HG02678 (cell line): Measurements from ENCODE around the gene TMEM176A.

Source experiments
- ATAC-seq: cut with Tn5 transposase; IDR thresholded peaks from one replicate; pipeline ENCODE4 v1.9.1; 2021; ENCODE audit warnings: mild to moderate bottlenecking, moderate library complexity; ENCODE audit not compliant: unreplicated experiment

Gene TMEM176A

DNA sequence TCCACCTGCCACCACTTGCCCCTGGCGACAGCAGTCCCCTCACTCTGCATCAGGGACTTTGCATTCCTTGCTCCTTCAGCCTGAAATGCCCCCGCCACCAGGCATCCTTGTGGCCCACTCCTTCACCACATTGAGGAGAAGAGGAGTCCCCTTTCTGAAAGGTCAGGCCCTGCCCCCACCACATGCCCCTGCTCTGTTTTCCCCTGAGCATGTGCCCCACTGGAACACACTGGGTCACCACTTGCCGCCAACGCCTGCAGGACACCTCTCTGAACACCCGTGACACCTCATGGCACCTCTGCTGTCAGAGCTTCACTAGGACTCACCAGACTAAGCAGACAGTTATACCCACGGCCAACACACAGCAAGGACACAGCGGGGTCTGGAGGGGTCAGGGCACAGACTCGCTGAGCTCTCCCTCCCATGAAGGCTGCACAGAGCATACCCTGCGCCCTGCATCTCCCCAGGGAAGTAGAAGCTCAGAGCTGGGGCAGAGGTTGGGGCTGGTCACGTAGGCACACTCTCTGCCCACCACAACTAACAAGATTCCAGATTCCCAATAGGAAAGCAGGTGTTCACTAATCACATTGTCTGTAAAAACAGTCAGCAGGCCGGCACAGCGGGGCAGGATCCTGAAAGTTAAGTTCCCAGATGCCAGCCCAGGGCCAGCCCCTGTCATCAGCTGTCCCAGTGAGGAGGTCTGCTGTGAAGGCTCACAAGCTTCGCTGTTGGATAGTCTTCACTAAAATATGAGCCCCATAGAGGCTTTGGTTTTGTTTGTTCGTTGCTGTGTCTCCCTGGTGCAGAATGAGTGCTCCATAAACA is 45.9 kb downstream of the TMEM176A start:
- ATAC-seq = no peak

GRCh38 chr7:150847536-150847935 is 47.0 kb downstream of the TMEM176A start:
- ATAC-seq = no peak

DNA sequence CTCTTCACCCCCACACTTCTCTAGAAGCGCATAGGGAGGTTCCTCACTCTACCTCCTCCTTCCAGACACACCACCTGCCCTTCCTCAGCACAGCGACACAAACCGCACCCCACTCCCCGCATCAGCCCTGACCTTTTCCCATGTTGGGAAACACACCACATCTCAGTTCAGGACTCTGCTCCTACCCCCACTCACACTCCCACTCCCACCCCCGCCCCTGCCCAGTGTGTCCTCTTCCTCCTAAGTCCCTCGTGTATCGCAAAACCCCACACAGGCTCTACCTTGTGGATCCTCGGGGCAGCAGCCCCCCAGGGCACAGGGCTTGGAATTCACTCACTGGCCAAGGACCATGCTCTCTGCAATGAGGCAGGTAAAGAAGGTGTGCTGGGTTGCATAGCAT is 47.5 kb downstream of the TMEM176A start:
- no peak for ATAC-seq

GRCh38 chr7:150848561-150849115 is 48.1 kb downstream of the TMEM176A start:
- ATAC-seq = no peak

- no peak for ATAC-seq
Measured at GRCh38 chr7:150849204-150849775, 48.7 kb downstream of the TMEM176A start.

- no peak for ATAC-seq
Measured at GRCh38 chr7:150850273-150850672, 49.7 kb downstream of the TMEM176A start.

- no peak for ATAC-seq
Measured at GRCh38 chr7:150851492-150852370, 51.2 kb downstream of the TMEM176A start.

GRCh38 chr7:150852371-150852905 is 51.9 kb downstream of the TMEM176A start, which contains the start of gene AOC1:
AOC1 (plus strand) TSS chr7:150852517; CDS start chr7:150856471, 3,954 bp downstream.
- no peak for ATAC-seq

DNA sequence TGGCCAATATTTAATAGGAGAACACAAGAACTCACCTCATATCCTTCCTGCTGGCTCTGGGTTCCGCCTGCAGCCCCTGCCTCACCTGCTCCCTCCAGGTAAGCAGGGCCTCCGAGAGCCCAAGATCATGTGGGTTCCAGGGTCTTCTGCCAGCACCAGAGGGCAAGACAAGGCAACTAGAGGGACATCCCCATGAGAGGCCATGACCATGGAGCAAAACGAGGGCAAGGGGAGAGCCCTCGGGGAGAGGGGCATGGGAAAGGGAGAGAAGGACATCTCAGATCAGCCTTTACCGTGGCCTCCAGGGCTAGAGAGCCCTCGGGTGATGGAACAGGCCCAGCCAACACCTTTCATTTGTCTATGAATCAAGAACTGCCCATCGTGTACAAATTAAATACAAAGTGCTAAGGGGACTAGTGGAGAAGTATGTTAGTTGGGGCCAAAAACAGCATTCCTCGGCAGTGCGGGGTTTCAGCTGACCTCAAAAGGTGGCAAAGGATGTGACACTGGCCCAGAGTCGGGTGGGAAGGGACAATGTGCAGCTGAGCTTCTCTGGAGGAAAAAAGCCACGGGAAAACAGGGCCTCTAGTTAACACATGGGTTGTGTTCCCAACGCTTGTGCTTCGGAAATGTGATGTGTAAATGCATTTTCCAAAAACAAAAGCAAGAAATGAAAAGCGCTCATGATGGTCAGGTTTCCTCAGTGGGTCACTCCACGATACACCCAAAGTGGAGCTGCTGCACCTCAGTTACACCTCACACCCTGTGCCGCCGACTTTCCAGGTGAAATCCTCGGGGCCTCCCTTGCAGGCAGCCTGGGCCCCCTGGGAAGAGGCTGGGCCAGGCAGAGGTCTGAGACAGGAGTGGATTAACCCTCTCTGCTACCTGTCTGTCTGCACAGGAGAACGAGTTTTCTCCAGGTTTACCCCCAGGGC is 53.8 kb downstream of the TMEM176A start:
- ATAC-seq = no peak
